IPS-18a (cell line): ENCODE results near the gene SNX33.

Source experiments
- H3K27ac ChIP-seq: one replicate; pipeline ENCODE4 v1.5.1; 2013; ENCODE audit warnings: low read length
- H3K27me3 ChIP-seq: one replicate; pipeline ENCODE4 v1.6.1; 2013; ENCODE audit warnings: mild to moderate bottlenecking, low read length; ENCODE audit not compliant: control insufficient read depth, insufficient read depth
- H3K36me3 ChIP-seq: one replicate; pipeline ENCODE4 v1.6.1; 2013; ENCODE audit warnings: low read depth, low read length; ENCODE audit not compliant: control insufficient read depth
- H3K4me1 ChIP-seq: one replicate; pipeline ENCODE4 v1.6.1; 2013; ENCODE audit warnings: low read depth, low read length; ENCODE audit not compliant: control insufficient read depth
- H3K4me3 ChIP-seq: one replicate; pipeline ENCODE4 v1.5.1; 2013; ENCODE audit warnings: low read length
- H3K9ac ChIP-seq: one replicate; pipeline ENCODE4 v1.6.1; 2013; ENCODE audit warnings: mild to moderate bottlenecking, low read length, moderate library complexity
- H3K9me3 ChIP-seq: one replicate; pipeline ENCODE4 v1.6.1; 2013; ENCODE audit warnings: low read depth, low read length; ENCODE audit not compliant: control insufficient read depth

The SNX33 gene

DNA sequence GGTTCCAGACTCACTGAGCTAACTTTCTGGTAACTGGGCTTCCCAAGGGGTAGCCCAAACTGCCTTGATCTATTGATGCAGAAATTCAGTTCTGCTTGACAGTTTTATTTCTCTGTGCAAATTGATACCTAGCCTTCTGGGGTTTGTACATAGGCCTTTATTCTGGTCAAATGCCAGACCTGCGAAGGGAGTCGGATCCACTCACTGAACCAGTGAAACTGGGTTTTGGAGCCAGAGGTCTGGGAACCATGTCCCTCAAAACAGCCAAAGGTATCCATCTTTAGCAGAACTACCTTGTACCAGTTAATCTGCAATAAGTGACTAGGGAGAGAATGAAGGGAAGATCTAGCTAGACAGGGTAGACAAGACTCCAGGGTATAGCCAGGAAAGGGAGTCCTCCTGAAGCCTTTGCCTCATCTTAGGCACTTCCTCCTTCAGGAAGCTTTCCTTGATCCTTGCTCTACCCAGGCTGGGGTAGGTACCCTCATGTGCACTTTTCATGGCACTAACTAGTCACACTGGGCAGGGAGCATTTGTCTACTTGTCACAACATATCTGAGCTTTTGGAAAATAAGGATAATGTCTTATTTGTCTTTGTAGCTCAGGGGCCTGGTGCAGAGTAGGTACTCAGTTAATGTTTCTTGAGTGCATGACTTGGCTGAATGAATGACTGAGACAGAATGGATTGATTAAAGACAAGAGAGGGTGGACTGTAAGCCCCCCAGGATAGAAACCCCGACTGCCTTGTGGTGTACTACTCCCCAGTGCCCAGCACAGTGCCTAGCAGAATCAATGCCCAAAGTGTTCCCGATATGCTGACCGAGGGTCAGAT is 1.4 kb upstream of the SNX33 start:
- Histone ChIP-seq H3K27ac (no peak overlapping the region), H3K36me3 (peaks cover 3% of the 10 kb centered on the region), H3K4me1 (peaks cover 16% of the 10 kb centered on the region), H3K9me3 (no peaks in the 10 kb centered on the region), H3K27me3 (peaks cover 21% of the 10 kb centered on the region), H3K4me3 (peak overlapping the region; percentile 77), H3K9ac (no peak overlapping the region)

DNA sequence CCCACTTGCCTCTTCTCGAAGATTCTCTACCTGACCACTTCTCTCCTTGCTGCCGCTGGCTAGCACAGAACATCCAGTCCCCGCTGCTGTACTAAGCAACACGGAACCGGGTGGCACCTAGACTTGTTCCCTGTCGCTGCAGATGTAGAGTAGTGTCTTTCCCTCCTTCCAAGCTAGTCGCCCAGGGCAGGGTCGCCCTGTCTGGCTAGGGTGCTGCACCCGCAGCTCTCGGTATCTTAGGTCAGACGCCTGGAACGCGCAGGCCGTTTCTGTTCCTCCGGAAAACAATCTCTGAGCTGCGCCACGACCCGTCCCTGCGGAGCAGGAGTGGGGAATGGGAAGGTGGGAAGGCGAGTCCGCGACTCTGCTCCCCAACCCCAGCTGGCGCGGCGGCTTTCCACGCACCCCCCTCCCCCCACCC is 758 bp upstream of the SNX33 start:
- Histone ChIP-seq H3K4me3 (peak overlapping the region; percentile 77), H3K36me3 (peaks cover 3% of the 10 kb centered on the region), H3K4me1 (peaks cover 16% of the 10 kb centered on the region), H3K9me3 (no peaks in the 10 kb centered on the region), H3K9ac (peak overlapping the region; percentile 83), H3K27me3 (peaks cover 21% of the 10 kb centered on the region), H3K27ac (no peak overlapping the region)

DNA sequence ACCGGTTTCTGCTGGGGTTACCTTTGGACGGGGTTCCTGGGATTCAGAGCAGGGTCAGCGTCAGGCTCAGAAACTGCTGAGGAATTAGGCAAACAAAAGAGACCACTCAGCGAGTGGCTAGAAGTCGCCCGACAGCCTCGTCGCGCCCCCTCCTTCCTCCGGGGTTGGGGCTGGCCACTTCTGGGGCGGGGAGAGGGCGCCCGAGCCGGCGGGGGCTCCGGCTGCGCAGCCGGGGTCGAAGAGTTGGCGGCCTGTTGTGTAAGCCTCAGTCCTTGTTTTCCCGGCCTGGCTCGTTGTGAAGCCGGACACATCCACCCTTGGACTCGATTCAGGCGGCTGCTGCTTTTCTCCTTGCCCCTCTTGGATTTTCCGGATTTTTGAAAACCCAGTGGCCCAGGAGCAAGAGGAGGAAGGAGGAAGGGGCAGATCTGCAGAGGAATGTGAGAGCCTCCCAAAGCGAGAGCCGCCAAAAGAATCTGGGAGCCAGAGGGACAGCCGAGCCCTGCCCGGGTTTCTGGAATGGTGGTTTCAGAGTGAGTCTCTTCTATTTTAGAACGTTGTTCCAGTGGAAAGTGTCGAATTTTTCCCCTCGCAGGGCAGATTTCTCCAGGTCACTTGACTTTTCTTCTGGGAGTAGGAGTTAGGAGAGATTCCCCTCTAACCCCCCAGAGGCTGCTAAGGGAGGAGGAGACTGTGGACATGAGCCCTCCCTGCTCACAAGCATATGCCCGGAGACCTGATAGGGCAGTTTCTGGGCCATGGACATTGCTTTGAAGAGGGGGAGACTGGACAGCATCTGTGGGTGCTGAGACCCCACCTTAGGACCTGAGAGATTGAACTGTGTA is 666 bp downstream of the SNX33 start:
- peaks cover 3% of the 10 kb centered on the region for H3K36me3 ChIP-seq
- no peaks in the 10 kb centered on the region for H3K9me3 ChIP-seq
- H3K27ac ChIP-seq: peak overlapping the region; percentile 28
- H3K9ac ChIP-seq: peak overlapping the region; percentile 83
- peak overlapping the region; percentile 77 for H3K4me3 ChIP-seq
- peaks cover 16% of the 10 kb centered on the region for H3K4me1 ChIP-seq
- peaks cover 21% of the 10 kb centered on the region for H3K27me3 ChIP-seq

DNA sequence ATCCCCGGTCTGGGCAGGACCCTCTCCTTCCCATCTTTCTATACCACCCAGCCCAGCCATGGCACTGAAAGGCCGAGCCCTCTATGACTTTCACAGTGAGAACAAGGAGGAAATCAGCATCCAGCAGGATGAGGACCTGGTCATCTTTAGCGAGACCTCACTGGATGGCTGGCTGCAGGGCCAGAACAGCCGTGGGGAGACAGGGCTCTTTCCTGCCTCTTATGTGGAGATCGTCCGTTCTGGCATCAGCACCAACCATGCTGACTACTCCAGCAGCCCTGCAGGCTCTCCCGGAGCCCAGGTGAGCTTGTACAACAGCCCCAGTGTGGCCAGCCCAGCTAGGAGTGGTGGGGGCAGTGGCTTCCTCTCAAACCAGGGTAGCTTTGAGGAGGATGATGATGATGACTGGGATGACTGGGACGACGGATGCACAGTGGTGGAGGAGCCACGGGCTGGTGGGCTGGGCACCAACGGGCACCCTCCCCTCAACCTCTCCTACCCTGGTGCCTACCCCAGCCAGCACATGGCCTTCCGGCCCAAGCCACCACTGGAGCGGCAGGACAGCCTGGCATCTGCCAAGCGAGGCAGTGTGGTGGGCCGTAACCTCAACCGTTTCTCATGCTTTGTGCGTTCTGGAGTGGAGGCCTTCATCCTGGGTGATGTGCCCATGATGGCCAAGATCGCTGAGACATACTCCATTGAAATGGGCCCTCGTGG is 1.5 kb downstream of the SNX33 start:
- Histone ChIP-seq H3K27me3 (peaks cover 21% of the 10 kb centered on the region), H3K36me3 (peaks cover 3% of the 10 kb centered on the region), H3K4me1 (peaks cover 16% of the 10 kb centered on the region), H3K27ac (no peak overlapping the region), H3K9me3 (no peaks in the 10 kb centered on the region), H3K9ac (peak overlapping the region; percentile 83), H3K4me3 (peak overlapping the region; percentile 77)

DNA sequence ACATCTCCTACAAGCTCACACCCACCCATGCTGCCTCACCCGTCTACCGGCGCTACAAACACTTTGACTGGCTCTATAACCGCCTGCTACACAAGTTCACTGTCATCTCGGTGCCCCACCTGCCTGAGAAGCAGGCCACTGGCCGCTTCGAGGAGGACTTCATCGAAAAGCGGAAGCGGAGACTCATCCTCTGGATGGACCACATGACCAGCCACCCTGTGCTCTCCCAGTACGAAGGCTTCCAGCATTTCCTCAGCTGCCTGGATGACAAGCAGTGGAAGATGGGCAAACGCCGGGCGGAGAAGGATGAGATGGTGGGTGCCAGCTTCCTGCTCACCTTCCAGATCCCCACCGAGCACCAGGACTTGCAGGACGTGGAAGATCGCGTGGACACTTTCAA is 2.1 kb downstream of the SNX33 start:
- Histone ChIP-seq H3K9ac (no peak overlapping the region), H3K4me3 (no peak overlapping the region), H3K27me3 (peaks cover 21% of the 10 kb centered on the region), H3K9me3 (no peaks in the 10 kb centered on the region), H3K4me1 (peaks cover 16% of the 10 kb centered on the region), H3K36me3 (peaks cover 3% of the 10 kb centered on the region), H3K27ac (no peak overlapping the region)

DNA sequence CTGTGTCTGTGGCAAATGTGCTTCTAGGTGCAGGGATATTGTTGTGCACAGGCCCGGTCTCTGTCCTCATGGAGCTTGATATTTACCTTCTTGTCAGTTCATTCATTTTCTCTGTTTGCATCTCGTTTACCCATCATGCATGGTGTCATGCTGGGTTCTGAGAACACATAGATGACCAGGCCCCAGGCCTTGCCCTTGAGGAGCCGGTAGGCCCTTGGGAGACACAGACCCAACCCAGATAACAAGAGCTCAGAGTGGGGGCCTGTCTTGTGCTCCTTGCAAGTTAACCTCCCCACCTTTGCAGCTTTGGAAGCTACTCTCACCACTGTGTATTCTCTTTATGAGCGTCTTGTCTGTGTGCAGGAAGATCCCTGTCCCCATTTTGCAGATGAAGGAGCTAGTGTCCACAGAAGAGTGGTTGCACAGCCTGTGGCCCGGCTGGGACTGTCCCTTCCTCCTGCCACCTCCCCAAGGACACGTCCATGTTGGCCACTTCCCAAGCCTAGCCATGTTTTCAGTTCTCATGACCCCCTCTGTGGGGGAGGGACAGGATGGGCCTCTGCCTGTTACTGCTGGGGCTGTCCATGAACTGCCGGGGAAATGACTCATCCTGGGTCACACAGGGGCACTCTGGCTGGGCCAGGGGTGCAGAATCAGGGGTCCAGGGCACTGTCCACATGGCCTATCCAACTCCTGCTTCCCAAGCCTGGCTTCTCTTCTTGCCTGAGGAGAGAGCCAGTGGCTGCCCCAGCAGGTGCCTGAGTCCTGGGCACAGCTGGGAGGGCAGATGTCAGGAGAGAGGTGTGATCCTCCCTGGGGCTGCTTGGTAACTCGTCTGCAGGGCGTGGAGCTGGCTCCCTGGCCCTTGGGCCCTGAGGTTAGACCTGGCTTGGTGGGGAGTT is 3.4 kb downstream of the SNX33 start:
- Histone ChIP-seq H3K9me3 (no peaks in the 10 kb centered on the region), H3K36me3 (peaks cover 3% of the 10 kb centered on the region), H3K27ac (no peak overlapping the region), H3K27me3 (peaks cover 11% of the 10 kb centered on the region), H3K9ac (no peak overlapping the region), H3K4me1 (peaks cover 16% of the 10 kb centered on the region), H3K4me3 (no peak overlapping the region)

DNA sequence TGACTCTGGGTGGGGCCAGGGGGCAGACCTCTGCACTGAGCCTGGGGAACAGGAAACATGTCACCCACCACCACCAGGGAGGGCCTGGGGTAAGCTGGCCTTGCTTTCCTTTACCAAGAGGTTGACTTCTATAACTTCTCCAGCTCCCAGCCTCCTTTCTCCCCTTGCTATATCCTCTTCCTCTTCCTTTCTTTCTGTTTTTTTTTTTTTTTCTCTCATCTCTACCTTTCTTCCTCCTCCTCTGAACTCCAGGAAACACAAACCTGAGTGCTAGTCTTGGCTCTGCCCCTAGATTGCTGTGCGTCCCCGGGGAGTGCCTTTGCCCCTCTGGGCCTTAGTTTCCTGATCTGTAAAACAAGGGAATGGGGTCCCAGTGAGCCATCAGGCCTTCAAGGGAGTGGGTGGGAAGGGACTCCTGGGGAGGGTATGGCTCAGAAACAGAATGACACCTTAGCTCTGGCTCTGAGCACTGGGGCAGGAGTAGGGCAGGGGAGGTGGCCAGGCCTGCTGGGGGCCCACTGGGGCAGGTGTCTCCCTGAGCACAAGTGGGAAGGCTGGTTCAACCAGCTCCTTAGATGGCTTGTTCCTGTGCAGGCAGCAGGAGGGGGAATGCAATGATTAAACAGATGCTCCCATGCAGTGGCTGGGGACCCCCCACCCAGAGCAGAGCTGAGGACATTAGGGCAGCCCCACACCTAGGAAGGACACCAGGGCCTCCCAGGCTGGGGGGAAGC is 4.3 kb downstream of the SNX33 start:
- H3K9ac ChIP-seq: no peak overlapping the region
- H3K9me3 ChIP-seq: no peaks in the 10 kb centered on the region
- H3K27me3 ChIP-seq: peaks cover 3% of the 10 kb centered on the region
- H3K4me3 ChIP-seq: no peak overlapping the region
- peaks cover 3% of the 10 kb centered on the region for H3K36me3 ChIP-seq
- H3K4me1 ChIP-seq: peaks cover 11% of the 10 kb centered on the region
- H3K27ac ChIP-seq: no peak overlapping the region

DNA sequence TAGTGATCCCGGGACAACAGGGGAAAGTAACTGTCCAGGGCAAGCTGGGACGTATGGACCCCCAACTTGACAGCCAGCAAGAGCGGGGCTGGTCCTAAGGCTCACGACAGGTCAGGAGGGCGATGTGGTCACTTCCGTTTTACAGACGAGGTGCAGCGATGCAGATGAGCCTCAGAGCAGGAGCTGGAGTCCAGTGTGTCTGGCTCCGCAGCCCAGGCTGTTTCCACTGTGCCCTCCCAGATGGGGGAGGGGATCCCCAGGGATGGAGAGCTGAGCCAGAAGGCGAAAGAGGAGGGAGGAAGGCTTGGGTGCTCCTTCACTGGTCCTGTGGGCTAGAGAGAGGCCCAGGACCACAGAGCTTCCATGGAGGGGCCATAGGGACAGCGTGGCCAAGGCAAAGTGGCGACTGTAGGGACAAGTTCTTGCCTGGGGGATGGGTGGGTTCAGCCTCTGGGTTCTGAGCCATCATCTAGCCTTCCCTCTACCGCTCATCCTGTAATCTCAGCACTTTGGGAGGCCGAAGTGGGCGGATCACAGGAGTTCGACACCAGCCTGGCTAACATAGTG is 5.7 kb downstream of the SNX33 start:
- peaks cover 11% of the 10 kb centered on the region for H3K4me1 ChIP-seq
- H3K9ac ChIP-seq: no peak overlapping the region

DNA sequence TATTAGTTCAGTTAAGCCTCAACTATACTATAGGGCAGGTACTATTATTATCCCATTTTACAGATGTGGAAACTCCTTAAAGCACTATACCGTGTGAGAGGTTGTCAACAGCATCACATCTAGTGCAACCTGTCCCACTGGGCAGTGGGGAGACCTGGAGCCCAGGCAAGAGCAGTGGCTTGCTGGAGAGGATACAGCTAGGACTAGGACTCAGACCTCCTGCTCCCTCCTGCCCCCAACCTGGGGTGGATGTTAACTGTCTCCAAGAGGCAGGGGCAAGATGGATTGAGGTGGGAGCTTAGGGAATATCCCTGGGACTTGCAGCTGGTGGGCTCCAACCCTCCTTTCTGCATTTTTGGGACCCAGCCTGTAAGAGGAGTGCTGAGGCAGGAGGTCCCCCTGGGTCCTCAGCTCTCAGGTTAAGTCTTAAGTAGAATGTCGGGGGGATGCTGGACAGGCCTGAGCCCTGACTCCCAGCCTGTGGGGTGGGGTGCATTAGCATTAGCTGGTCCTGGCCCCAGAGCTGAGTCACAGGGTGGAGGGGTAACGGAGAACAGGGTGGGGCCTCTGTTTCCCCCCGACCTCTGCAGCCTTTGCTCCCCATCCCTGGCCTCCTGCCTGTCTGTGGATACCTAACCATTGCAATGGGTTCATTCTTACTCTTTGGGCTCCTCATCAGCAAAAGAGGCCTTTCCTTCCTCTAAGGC is 6.6 kb downstream of the SNX33 start:
- Histone ChIP-seq H3K27ac (no peak overlapping the region), H3K4me3 (no peak overlapping the region), H3K27me3 (no peaks in the 10 kb centered on the region), H3K4me1 (peaks cover 3% of the 10 kb centered on the region), H3K9me3 (no peaks in the 10 kb centered on the region), H3K36me3 (peaks cover 12% of the 10 kb centered on the region), H3K9ac (no peak overlapping the region)

More for the DNA sequence above, 5.7 kb downstream of the SNX33 start:
- Histone ChIP-seq H3K27me3 (no peaks in the 10 kb centered on the region), H3K9me3 (no peaks in the 10 kb centered on the region), H3K36me3 (peaks cover 12% of the 10 kb centered on the region), H3K27ac (no peak overlapping the region), H3K4me3 (no peak overlapping the region)
